NB4 (cell line): ENCODE measurements around the gene EIF5A.

ENCODE experiments used
- DNase-seq: peaks from one replicate; pipeline ENCODE4 v3.0.0; 2010; ENCODE audit warnings: low read depth
- H3K4me3 ChIP-seq: one replicate; pipeline ENCODE4 v1.5.1; 2011; ENCODE audit warnings: mild to moderate bottlenecking, low read depth, low read length, moderate library complexity
- MYC ChIP-seq: IDR thresholded peaks from 2 replicates; pipeline ENCODE4 v1.6.1; 2011; ENCODE audit warnings: low read depth, low read length
- POLR2A ChIP-seq: IDR thresholded peaks from 2 replicates; pipeline ENCODE4 v1.6.1; 2011; ENCODE audit warnings: mild to moderate bottlenecking; ENCODE audit not compliant: insufficient read length; ENCODE audit errors: extremely low read depth
- TF ChIP-seq, protein P1 (sequence below): IDR thresholded peaks from 2 replicates; pipeline ENCODE4 v1.6.1; 2011; ENCODE audit warnings: low read depth, low read length
- TF ChIP-seq, protein P2 (sequence below): IDR thresholded peaks from one replicate; pipeline ENCODE4 v1.5.1; 2012; ENCODE audit warnings: low read depth, low read length

EIF5A gene

DNA sequence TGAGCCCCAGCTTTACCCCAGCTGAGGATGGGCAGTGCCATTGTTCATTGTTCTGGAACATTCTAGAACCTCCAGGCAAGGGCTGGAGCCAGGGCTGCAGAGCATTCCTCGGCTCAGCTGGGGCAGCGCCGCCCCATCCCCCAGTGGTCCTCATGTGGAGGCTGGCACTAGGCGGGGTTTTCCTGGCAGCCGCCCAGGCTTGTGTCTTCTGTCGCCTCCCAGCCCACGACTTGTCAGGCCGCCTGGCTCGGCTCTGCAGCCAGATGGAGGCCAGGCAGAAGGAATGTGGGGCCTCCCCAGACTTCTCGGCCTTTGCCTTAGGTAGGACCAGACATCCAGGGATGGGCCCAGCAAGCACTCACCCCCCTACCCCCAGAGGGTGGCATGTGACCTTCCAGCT, 47.6 kb downstream of the EIF5A start, which contains the start of gene TMEM95:
TMEM95 (plus strand) TSS at position 104 of the 400 bp plus-strand sequence; CDS start at position 153, 49 bp downstream.
- H3K4me3 ChIP-seq = no peak within 1 kb of the TSS
- no peak for DNase-seq
- TF ChIP-seq, protein P1, sequence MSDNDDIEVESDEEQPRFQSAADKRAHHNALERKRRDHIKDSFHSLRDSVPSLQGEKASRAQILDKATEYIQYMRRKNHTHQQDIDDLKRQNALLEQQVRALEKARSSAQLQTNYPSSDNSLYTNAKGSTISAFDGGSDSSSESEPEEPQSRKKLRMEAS = no peak
- TF ChIP-seq, protein P2, sequence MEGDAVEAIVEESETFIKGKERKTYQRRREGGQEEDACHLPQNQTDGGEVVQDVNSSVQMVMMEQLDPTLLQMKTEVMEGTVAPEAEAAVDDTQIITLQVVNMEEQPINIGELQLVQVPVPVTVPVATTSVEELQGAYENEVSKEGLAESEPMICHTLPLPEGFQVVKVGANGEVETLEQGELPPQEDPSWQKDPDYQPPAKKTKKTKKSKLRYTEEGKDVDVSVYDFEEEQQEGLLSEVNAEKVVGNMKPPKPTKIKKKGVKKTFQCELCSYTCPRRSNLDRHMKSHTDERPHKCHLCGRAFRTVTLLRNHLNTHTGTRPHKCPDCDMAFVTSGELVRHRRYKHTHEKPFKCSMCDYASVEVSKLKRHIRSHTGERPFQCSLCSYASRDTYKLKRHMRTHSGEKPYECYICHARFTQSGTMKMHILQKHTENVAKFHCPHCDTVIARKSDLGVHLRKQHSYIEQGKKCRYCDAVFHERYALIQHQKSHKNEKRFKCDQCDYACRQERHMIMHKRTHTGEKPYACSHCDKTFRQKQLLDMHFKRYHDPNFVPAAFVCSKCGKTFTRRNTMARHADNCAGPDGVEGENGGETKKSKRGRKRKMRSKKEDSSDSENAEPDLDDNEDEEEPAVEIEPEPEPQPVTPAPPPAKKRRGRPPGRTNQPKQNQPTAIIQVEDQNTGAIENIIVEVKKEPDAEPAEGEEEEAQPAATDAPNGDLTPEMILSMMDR = no peak
- TF ChIP-seq MYC = no peak
- TF ChIP-seq POLR2A = no peak

DNA sequence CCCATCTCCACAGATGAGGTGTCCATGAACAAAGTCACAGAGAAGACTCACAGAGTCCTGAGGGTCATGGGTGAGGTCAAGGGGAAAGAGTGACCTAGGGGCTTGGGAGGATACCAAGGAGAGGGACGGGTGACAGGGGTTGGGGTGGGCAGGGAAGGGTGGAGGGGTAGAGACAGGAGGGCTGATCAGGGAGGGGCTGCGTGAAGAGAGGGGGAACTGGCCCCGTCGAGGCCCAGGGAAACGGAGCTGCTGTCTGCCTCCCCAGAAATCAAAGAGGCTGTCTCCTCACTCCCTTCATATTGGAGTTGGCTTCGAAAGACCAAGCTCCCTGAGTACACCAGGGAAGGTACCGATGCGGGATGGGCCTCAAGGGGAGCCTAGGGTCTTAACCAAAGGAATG, 48.1 kb downstream of the EIF5A start:
- no peak for DNase-seq
- H3K4me3 ChIP-seq = no peak overlapping the region
- TF ChIP-seq POLR2A (no peak), MYC (no peak)
- TF ChIP-seq, protein P2 = no peak
- TF ChIP-seq, protein P1 = no peak

DNA sequence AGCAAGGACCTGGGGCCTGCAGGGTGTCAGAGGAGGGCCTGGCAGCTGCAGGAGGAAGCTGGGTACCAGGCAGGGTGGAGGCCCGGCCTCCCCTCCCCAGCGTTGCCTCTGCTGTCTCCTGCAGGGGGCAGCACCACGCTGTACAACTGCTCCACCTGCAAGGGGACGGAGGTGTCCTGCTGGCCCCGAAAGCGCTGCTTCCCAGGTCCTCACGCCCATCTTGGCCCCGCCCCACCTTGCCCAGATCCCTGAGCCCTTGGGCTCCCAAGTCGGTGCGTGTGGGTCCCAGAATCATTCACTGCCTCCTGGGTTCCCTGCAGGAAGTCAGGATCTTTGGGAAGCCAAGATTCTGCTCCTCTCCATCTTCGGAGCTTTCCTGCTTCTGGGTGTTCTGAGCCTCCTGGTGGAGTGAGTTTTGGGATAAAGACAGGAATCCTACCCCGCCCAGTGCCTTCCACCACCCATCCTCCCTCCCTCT, 48.7 kb downstream of the EIF5A start:
- no peak overlapping the region for H3K4me3 ChIP-seq
- TF ChIP-seq MYC (peak; percentile 43; the same call in 1 of the 2 replicates), POLR2A (no peak)
- TF ChIP-seq, protein P2 = peak; percentile 62
- TF ChIP-seq, protein P1 = peak; percentile 59
- DNase-seq = peak; percentile 81

DNA sequence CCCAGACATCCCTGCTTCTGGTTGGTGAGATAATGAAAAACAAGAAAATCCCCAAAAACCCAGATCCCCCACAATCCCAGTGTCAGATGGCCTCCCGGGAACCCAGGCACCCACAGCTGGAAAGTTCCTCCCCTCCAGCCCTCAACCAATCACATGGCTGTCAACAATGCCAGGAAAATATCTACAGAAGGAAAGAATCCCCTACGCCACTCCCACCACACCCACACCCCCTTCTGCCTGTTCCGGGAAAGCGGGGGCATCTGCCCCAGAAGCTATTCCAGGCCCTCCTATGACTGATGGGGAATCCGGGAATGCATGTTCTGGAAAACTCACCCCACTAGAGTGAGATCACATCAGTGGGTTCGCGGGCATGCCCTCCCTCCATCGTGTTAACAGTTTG, 49.3 kb downstream of the EIF5A start:
- no peak overlapping the region for H3K4me3 ChIP-seq
- TF ChIP-seq POLR2A (no peak), MYC (no peak)
- TF ChIP-seq, protein P1 = no peak
- TF ChIP-seq, protein P2 = no peak
- DNase-seq = no peak

DNA sequence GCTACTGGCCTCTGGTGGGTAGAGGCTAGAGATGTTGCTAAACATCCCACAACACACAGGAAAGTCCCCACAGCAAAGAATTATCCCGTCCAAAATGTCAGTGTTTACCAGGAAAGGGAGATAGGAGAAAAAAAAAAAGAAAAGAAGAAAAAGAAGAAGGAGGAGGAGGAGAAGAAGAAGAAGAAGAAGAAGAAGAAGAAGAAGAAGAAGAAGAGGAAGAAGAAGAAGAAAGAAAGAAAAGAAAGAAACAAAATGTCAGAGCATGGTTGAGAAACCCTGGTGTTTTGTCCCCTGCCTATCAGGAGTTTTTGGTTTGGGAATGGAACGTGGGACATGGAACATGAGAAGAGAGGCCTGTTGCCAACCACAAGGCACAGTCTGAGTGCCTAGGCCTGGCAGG, 50.0 kb downstream of the EIF5A start:
- TF ChIP-seq, protein P1 = no peak
- TF ChIP-seq POLR2A (no peak), MYC (no peak)
- TF ChIP-seq, protein P2 = no peak
- no peak overlapping the region for H3K4me3 ChIP-seq
- DNase-seq = no peak
